K562 (cell line): ENCODE data around the gene RHOU. TPM values are rescaled to one million over a fixed set of nuclear protein-coding genes. Genes with fewer than 3 reads are reported as not detected.

Experiments
- ATAC-seq: fragments of 200-7000 bp; cut with Tn5 transposase; 3 replicates; pipeline ENCODE4 v1.9.1; 2020; ENCODE audit warnings: moderate library complexity
- BruUV-seq: library from RNA; stranded (reverse); fragments of 400-500 nt; replicated peaks from 2 replicates; lab custom pipeline; 2021; lab: Mats Ljungman, UMichigan
- CTCF ChIA-PET: fragments of 300-600 bp; formaldehyde crosslinking; extraction: SDS; loops from one replicate; lab custom pipeline; 2021; ENCODE audit warnings: low intra/inter-chr PET ratio; lab: Yijun Ruan, JAX
- POLR2A ChIA-PET: fragments of 300-600, 350-650 bp; sonication (Branson Sonifier 250); formaldehyde crosslinking; extraction: SDS; loops from one replicate; lab custom pipeline; 2021; ENCODE audit warnings: antibody characterized with exemption, inconsistent platforms; lab: Yijun Ruan, JAX
- DNase-seq, 4 experiments: peaks; one replicate each; pipeline versions ENCODE4 v3.0.0 to v3.0.0-alpha.2; 2011 to 2018; ENCODE audit warnings: low spot score in 3 of 4, mixed read lengths in 3 of 4; ENCODE audit errors: extremely low read depth in 1 of 4
- FAIRE-seq: peaks from 2 replicates; lab custom pipeline; 2011; peaks lifted over from hg19 to GRCh38; lab: Jason Lieb, UNC
- H2AFZ ChIP-seq: 2 replicates; pipeline ENCODE4 v1.6.0; 2011; ENCODE audit warnings: low read depth, low read length, control low read depth, inconsistent platforms
- H3K27ac ChIP-seq: fragments of 200-600 bp; 3 replicates; pipeline ENCODE4 v1.8.0; 2011; ENCODE audit warnings: low read depth, mild to moderate bottlenecking, control low read depth, inconsistent platforms, low read length, moderate library complexity, mixed read lengths; ENCODE audit errors: extremely low read depth
- H3K27me3 ChIP-seq, 2 experiments: fragments of 300-600 bp in 1 of 2; 2 replicates in 1 of 2; 3 replicates in 1 of 2; pipeline versions ENCODE4 v1.6.0 to v1.8.0; 2011; ENCODE audit warnings: inconsistent platforms in 2 of 2, low read length in 2 of 2, mild to moderate bottlenecking in 1 of 2, mixed read lengths in 1 of 2, moderate library complexity in 1 of 2; ENCODE audit not compliant: control insufficient read depth in 2 of 2, insufficient read depth in 2 of 2
- H3K36me3 ChIP-seq: fragments of 300-600 bp; 3 replicates; pipeline ENCODE4 v1.8.0; 2011; ENCODE audit warnings: mild to moderate bottlenecking, low read length, inconsistent platforms; ENCODE audit not compliant: control insufficient read depth, insufficient read depth
- H3K4me1 ChIP-seq, 2 experiments: fragments of 200-600 bp in 1 of 2; replicated peaks in 1 of 2; 2 replicates in 1 of 2; 3 replicates in 1 of 2; pipeline versions ENCODE4 v1.5.1 to v1.8.0; 2011; ENCODE audit warnings: inconsistent platforms in 2 of 2, low read length in 2 of 2, mild to moderate bottlenecking in 1 of 2, mixed read lengths in 1 of 2, moderate library complexity in 1 of 2; ENCODE audit not compliant: control insufficient read depth in 2 of 2, insufficient read depth in 2 of 2
- H3K4me2 ChIP-seq: 2 replicates; pipeline ENCODE4 v1.6.1; 2011; ENCODE audit warnings: low read length, control low read depth, inconsistent platforms, mixed read lengths; ENCODE audit not compliant: insufficient read depth
- H3K4me3 ChIP-seq: fragments of 200-600 bp; sonication (generic), shearing (Covaris generic); 2 replicates; pipeline ENCODE4 v1.5.1; 2016; ENCODE audit warnings: control low read depth, inconsistent platforms
- H3K79me2 ChIP-seq: fragments of 200-600 bp; 3 replicates; pipeline ENCODE4 v1.8.0; 2011; ENCODE audit warnings: low read length, inconsistent platforms; ENCODE audit not compliant: control insufficient read depth, insufficient read depth
- H3K9ac ChIP-seq, 2 experiments: 2 replicates each; pipeline versions ENCODE4 v1.6.0 to v1.6.1; 2011; ENCODE audit warnings: low read depth in 2 of 2, low read length in 2 of 2, control low read depth in 1 of 2, inconsistent platforms in 1 of 2, mild to moderate bottlenecking in 1 of 2, mixed read lengths in 1 of 2; ENCODE audit not compliant: insufficient read depth in 1 of 2
- H3K9me1 ChIP-seq: one replicate; pipeline ENCODE4 v1.6.0; 2011; ENCODE audit warnings: inconsistent platforms, mild to moderate bottlenecking, low read length, moderate library complexity; ENCODE audit not compliant: control insufficient read depth, insufficient read depth
- H3K9me3 ChIP-seq: replicated peaks from 2 replicates; pipeline ENCODE4 v1.5.1; 2011; ENCODE audit warnings: low read depth, low read length, inconsistent platforms; ENCODE audit not compliant: control insufficient read depth, insufficient read depth
- H4K20me1 ChIP-seq: replicated peaks from 2 replicates; pipeline ENCODE4 v1.6.1; 2011; ENCODE audit warnings: low read length, inconsistent platforms, mixed read lengths; ENCODE audit not compliant: control insufficient read depth, insufficient read depth
- C11orf30 ChIP-seq: fragments of 450-650 bp; IDR thresholded peaks from 2 replicates; pipeline ENCODE4 v1.6.1; 2016; ENCODE audit warnings: low read depth, mild to moderate bottlenecking
- ELK3 ChIP-seq: fragments of 450-650 bp; formaldehyde crosslinking; IDR thresholded peaks from 2 replicates; pipeline ENCODE4 v1.4.0; 2020; ENCODE audit warnings: mild to moderate bottlenecking
- KLF16 ChIP-seq: IDR thresholded peaks from 2 replicates; pipeline ENCODE4 v1.6.1; 2016; ENCODE audit warnings: antibody characterized with exemption
- TCFL5 ChIP-seq: fragments of 250-450 bp; sonication (Bioruptor Pico); conservative IDR thresholded peaks from 2 replicates; pipeline ENCODE4 v1.6.1; 2021; ENCODE audit warnings: mild to moderate bottlenecking, moderate library complexity, matching md5 sums
- WGBS: fragments of 100-300 bp; shearing (Covaris generic); methylation state at CpG from one replicate; pipeline ENCODE4 v1.1.6; 2016; ENCODE audit warnings: low coverage, mixed read lengths; ENCODE audit not compliant: insufficient coverage; ENCODE audit errors: missing lambda C conversion rate; 5-methylcytosine and 5-hydroxymethylcytosine counted together
- in situ Hi-C: fragments of 300-500 bp; cut with MboI; formaldehyde crosslinking; loops from 4 replicates; pipeline ENCODE4 v1.15.0; 2018; ENCODE audit warnings: inconsistent platforms, mixed read lengths
- intact Hi-C: fragments of 100-400 bp; cut with micrococcal nuclease; formaldehyde crosslinking; loops from 2 replicates; pipeline ENCODE4 v1.14.2; 2022
- polyA plus RNA-seq, 8 experiments: library from polyadenylated mRNA; depleted of rRNA in 4 of 8; stranded (reverse) in 5 of 8; unstranded in 3 of 8; fragments of >200 nt; fragmentation: Nextera tagmentation in 2 of 8; fragmentation: Illumina TruSeq in 1 of 8; extraction: Ambion mirVana in 2 of 8; extraction: Trizol in 1 of 8; gene quantifications; 2 replicates each; pipeline versions ENCODE4 v1.2.1 to v1.2.3, GENCODE V29; 2011 to 2014; ENCODE audit warnings: inconsistent platforms in 1 of 8, missing spikeins in 1 of 8
- total RNA-seq, 7 experiments: library from RNA; depleted of rRNA in 6 of 7; stranded (reverse); fragments of >200 nt in 6 of 7; fragmentation: Illumina TruSeq in 2 of 7; extraction: Trizol in 2 of 7; gene quantifications; 2 replicates each; pipeline versions ENCODE4 v1.2.1 to v1.2.3, GENCODE V29; 2011 to 2021; ENCODE audit warnings: low replicate concordance in 1 of 7

The RHOU gene
- total and polyA plus RNA-seq, 9 of the 15 experiments (the other 6 are each of a cell fraction or from before 2014, with no cell fraction given): 0.07 TPM; not detected in 8

- no peaks in the 10 kb centered on the region for H3K9me3 ChIP-seq
- DNase-seq: no peak
- no peaks in the 10 kb centered on the region for H3K79me2 ChIP-seq
- no peak overlapping the region for H3K27ac ChIP-seq
- H3K9ac ChIP-seq: no peak overlapping the region
- CTCF ChIA-PET: interaction anchor here (0.7 kb wide), 1 partner anchor 71 kb away, joined by 9 read pairs; no protein-coding TSS in a partner anchor
- H2AFZ ChIP-seq: no peak overlapping the region
- H3K4me2 ChIP-seq: no peak overlapping the region
- BruUV-seq: no TSS peak
- peaks cover 7 to 26% of the 10 kb centered on the region in 2 experiments; a peak in 4 of 5 replicates for H3K27me3 ChIP-seq
- in situ Hi-C loops: no loop called here
- FAIRE-seq: no peak
- H3K9me1 ChIP-seq: no peaks in the 10 kb centered on the region
- no peaks in the 10 kb centered on the region for H4K20me1 ChIP-seq
- no peak for ATAC-seq
- H3K4me1 ChIP-seq: peaks cover 0 to 3% of the 10 kb centered on the region in 2 experiments; a peak in 1 of 5 replicates
- H3K36me3 ChIP-seq: no peaks in the 10 kb centered on the region
- no peak for TF ChIP-seq ELK3 (CRISPR knock-in tag)
- TF ChIP-seq TCFL5 (CRISPR knock-in tag): no peak
- no peak for TF ChIP-seq C11orf30
- no peak for TF ChIP-seq KLF16
- TF ChIP-seq, all 486 proteins: peak for 0
- POLR2A ChIA-PET: no interaction called here
- WGBS: 50% methylated on average over 31 of the region's 60 CpGs
- H3K4me3 ChIP-seq: no peak overlapping the region
- intact Hi-C loops: no loop called here
These were observed 750 bp downstream of the RHOU start for GRCh38 chr1:228735871-228736586.
